Measurements from ENCODE around the gene PDZD2.

The PDZD2 gene

GRCh38 chr5:32043105-32043504, 404.2 kb downstream of the PDZD2 start:
- no peak overlapping the region for H3K27ac ChIP-seq
- no peaks in the 10 kb centered on the region for H3K79me2 ChIP-seq
- H3K4me3 ChIP-seq (ENCODE audit: low read depth, low read length) = no peak overlapping the region
- H3K36me3 ChIP-seq (ENCODE audit: control insufficient read depth, insufficient read depth, low read length) = no peaks in the 10 kb centered on the region
- no peak overlapping the region for H2AFZ ChIP-seq
- H3K9ac ChIP-seq = no peak overlapping the region
- no peak for TF ChIP-seq CTCF (IDR thresholded peaks at IDR 0.05)
- H3K4me1 ChIP-seq = no peaks in the 10 kb centered on the region
- no peaks in the 10 kb centered on the region for H3K9me3 ChIP-seq (ENCODE audit: control insufficient read depth, low read length)
- no peak overlapping the region for H3K4me2 ChIP-seq (ENCODE audit: low read length)
- no peaks in the 10 kb centered on the region for H3K27me3 ChIP-seq (ENCODE audit: control insufficient read depth, insufficient read depth, low read length)

- no peaks in the 10 kb centered on the region for H3K4me1 ChIP-seq
- no peaks in the 10 kb centered on the region for H3K79me2 ChIP-seq
- H3K36me3 ChIP-seq (ENCODE audit: control insufficient read depth, insufficient read depth, low read length) = no peaks in the 10 kb centered on the region
- no peak overlapping the region for H3K4me3 ChIP-seq (ENCODE audit: low read depth, low read length)
- H3K9ac ChIP-seq = no peak overlapping the region
- no peak for TF ChIP-seq CTCF (IDR thresholded peaks at IDR 0.05)
- no peaks in the 10 kb centered on the region for H3K27me3 ChIP-seq (ENCODE audit: control insufficient read depth, insufficient read depth, low read length)
- no peak overlapping the region for H2AFZ ChIP-seq
- H3K9me3 ChIP-seq (ENCODE audit: control insufficient read depth, low read length) = no peaks in the 10 kb centered on the region
- no peak overlapping the region for H3K27ac ChIP-seq
- no peak overlapping the region for H3K4me2 ChIP-seq (ENCODE audit: low read length)
These were observed 405.5 kb downstream of the PDZD2 start for GRCh38 chr5:32044434-32044833.

GRCh38 chr5:32044939-32045338, 406.0 kb downstream of the PDZD2 start:
- Histone ChIP-seq H3K9me3 (ENCODE audit: control insufficient read depth, low read length) (no peaks in the 10 kb centered on the region), H3K4me2 (ENCODE audit: low read length) (no peak overlapping the region), H2AFZ (no peak overlapping the region), H3K27ac (no peak overlapping the region), H3K27me3 (ENCODE audit: control insufficient read depth, insufficient read depth, low read length) (no peaks in the 10 kb centered on the region), H3K9ac (no peak overlapping the region), H3K79me2 (no peaks in the 10 kb centered on the region), H3K4me1 (no peaks in the 10 kb centered on the region), H3K4me3 (ENCODE audit: low read depth, low read length) (no peak overlapping the region), H3K36me3 (ENCODE audit: control insufficient read depth, insufficient read depth, low read length) (no peaks in the 10 kb centered on the region)
- no peak for TF ChIP-seq CTCF (IDR thresholded peaks at IDR 0.05)

- H3K4me1 ChIP-seq = no peaks in the 10 kb centered on the region
- no peak for TF ChIP-seq CTCF (IDR thresholded peaks at IDR 0.05)
- H3K27ac ChIP-seq = no peak overlapping the region
- H3K4me3 ChIP-seq (ENCODE audit: low read depth, low read length) = no peak overlapping the region
- no peak overlapping the region for H2AFZ ChIP-seq
- H3K27me3 ChIP-seq (ENCODE audit: control insufficient read depth, insufficient read depth, low read length) = no peaks in the 10 kb centered on the region
- no peak overlapping the region for H3K9ac ChIP-seq
- H3K4me2 ChIP-seq (ENCODE audit: low read length) = no peak overlapping the region
- no peaks in the 10 kb centered on the region for H3K9me3 ChIP-seq (ENCODE audit: control insufficient read depth, low read length)
- no peaks in the 10 kb centered on the region for H3K79me2 ChIP-seq
- no peaks in the 10 kb centered on the region for H3K36me3 ChIP-seq (ENCODE audit: control insufficient read depth, insufficient read depth, low read length)
These were observed 408.1 kb downstream of the PDZD2 start for GRCh38 chr5:32047056-32047455.

- Histone ChIP-seq H3K9ac (no peak overlapping the region), H2AFZ (no peak overlapping the region), H3K27me3 (ENCODE audit: control insufficient read depth, insufficient read depth, low read length) (no peaks in the 10 kb centered on the region), H3K4me2 (ENCODE audit: low read length) (no peak overlapping the region), H3K9me3 (ENCODE audit: control insufficient read depth, low read length) (no peaks in the 10 kb centered on the region), H3K36me3 (ENCODE audit: control insufficient read depth, insufficient read depth, low read length) (no peaks in the 10 kb centered on the region), H3K4me1 (no peaks in the 10 kb centered on the region), H3K79me2 (no peaks in the 10 kb centered on the region), H3K4me3 (ENCODE audit: low read depth, low read length) (no peak overlapping the region), H3K27ac (no peak overlapping the region)
- no peak for TF ChIP-seq CTCF (IDR thresholded peaks at IDR 0.05)
These were observed 412.9 kb downstream of the PDZD2 start for GRCh38 chr5:32051796-32052195.
